HEK293 (cell line): ENCODE data around the gene SAMD3.
"Not testable (repeated sequence)": the region's sequence is repeated elsewhere in the genome, so short reads cannot be mapped to it uniquely, and the experiment has no call there.

Experiments
- ZBTB17 ChIP-seq: fragments of 450-650 bp; formaldehyde crosslinking; IDR thresholded peaks from 2 replicates; pipeline ENCODE4 v1.5.1; 2016; ENCODE audit warnings: missing biosample characterization, missing genetic modification characterization
- ZBTB20 ChIP-seq: fragments of 450-650 bp; formaldehyde crosslinking; IDR thresholded peaks from 2 replicates; pipeline ENCODE4 v1.5.1; 2016; ENCODE audit warnings: missing biosample characterization, missing genetic modification characterization
- ZFP37 ChIP-seq: fragments of 450-650 bp; formaldehyde crosslinking; IDR thresholded peaks from 2 replicates; pipeline ENCODE4 v1.5.1; 2016; ENCODE audit warnings: missing biosample characterization, missing genetic modification characterization
- ZNF792 ChIP-seq: fragments of 450-650 bp; formaldehyde crosslinking; IDR thresholded peaks from 2 replicates; pipeline ENCODE4 v1.5.1; 2016; ENCODE audit warnings: missing biosample characterization, missing genetic modification characterization
- TF ChIP-seq, protein P1 (sequence below): fragments of 450-650 bp; formaldehyde crosslinking; IDR thresholded peaks from 2 replicates; pipeline ENCODE4 v1.5.1; 2016; ENCODE audit warnings: missing biosample characterization, missing genetic modification characterization
- TF ChIP-seq, protein P2 (sequence below): fragments of 450-650 bp; formaldehyde crosslinking; IDR thresholded peaks from 2 replicates; pipeline ENCODE4 v1.5.1; 2017; ENCODE audit warnings: missing biosample characterization, mild to moderate bottlenecking, missing genetic modification characterization, moderate library complexity
- TF ChIP-seq, protein P3 (sequence below): fragments of 450-650 bp; formaldehyde crosslinking; IDR thresholded peaks from 2 replicates; pipeline ENCODE4 v1.5.1; 2016; ENCODE audit warnings: missing biosample characterization, missing genetic modification characterization, borderline replicate concordance
- TF ChIP-seq, protein P4 (sequence below): fragments of 450-650 bp; IDR thresholded peaks from 2 replicates; pipeline ENCODE4 v1.5.1; 2018; ENCODE audit warnings: missing biosample characterization, mild to moderate bottlenecking, missing genetic modification characterization

DNA sequence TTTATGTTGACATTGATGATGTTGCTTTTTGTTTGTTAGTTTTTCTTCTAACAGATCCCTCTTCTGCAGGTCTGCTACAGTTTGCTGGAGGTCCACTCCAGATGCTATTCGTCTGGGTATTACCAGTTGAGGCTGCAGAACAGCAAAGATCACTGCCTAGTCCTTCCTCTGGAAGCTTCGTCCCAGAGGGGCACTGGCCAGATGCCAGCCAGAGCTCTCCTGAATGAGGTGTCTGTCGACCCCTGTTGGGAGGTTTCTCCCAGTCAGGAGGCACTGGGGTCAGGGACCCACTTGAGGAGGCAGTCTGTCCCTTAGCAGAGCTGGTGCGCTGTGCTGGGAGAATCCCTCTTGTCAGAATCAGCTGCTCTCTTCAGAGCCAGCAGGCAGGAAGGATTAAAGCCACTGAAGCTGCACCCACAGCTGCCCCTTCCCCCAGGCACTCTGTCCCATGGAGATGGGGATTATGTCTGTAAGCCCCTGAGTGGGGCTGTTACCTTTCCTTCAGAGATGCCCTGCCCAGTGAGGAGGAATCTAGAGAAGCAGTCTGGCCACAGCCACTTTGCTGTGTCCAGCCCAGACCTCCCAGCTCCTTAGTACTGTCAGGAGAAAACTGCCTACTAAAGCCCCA, 49.3 kb downstream of the SAMD3 start:
- not testable (repeated sequence) for TF ChIP-seq ZBTB20, ZBTB17, ZFP37, ZNF792 (tag by site-specific recombination)
- TF ChIP-seq, protein P1, sequence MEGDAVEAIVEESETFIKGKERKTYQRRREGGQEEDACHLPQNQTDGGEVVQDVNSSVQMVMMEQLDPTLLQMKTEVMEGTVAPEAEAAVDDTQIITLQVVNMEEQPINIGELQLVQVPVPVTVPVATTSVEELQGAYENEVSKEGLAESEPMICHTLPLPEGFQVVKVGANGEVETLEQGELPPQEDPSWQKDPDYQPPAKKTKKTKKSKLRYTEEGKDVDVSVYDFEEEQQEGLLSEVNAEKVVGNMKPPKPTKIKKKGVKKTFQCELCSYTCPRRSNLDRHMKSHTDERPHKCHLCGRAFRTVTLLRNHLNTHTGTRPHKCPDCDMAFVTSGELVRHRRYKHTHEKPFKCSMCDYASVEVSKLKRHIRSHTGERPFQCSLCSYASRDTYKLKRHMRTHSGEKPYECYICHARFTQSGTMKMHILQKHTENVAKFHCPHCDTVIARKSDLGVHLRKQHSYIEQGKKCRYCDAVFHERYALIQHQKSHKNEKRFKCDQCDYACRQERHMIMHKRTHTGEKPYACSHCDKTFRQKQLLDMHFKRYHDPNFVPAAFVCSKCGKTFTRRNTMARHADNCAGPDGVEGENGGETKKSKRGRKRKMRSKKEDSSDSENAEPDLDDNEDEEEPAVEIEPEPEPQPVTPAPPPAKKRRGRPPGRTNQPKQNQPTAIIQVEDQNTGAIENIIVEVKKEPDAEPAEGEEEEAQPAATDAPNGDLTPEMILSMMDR (tag by site-specific recombination), result not testable (repeated sequence)
- TF ChIP-seq, protein P2, sequence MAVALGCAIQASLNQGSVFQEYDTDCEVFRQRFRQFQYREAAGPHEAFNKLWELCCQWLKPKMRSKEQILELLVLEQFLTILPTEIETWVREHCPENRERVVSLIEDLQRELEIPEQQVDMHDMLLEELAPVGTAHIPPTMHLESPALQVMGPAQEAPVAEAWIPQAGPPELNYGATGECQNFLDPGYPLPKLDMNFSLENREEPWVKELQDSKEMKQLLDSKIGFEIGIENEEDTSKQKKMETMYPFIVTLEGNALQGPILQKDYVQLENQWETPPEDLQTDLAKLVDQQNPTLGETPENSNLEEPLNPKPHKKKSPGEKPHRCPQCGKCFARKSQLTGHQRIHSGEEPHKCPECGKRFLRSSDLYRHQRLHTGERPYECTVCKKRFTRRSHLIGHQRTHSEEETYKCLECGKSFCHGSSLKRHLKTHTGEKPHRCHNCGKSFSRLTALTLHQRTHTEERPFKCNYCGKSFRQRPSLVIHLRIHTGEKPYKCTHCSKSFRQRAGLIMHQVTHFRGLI (tag by site-specific recombination), result not testable (repeated sequence)
- TF ChIP-seq, protein P3, sequence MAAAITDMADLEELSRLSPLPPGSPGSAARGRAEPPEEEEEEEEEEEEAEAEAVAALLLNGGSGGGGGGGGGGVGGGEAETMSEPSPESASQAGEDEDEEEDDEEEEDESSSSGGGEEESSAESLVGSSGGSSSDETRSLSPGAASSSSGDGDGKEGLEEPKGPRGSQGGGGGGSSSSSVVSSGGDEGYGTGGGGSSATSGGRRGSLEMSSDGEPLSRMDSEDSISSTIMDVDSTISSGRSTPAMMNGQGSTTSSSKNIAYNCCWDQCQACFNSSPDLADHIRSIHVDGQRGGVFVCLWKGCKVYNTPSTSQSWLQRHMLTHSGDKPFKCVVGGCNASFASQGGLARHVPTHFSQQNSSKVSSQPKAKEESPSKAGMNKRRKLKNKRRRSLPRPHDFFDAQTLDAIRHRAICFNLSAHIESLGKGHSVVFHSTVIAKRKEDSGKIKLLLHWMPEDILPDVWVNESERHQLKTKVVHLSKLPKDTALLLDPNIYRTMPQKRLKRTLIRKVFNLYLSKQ (tag by site-specific recombination), result not testable (repeated sequence)
- TF ChIP-seq, protein P4, sequence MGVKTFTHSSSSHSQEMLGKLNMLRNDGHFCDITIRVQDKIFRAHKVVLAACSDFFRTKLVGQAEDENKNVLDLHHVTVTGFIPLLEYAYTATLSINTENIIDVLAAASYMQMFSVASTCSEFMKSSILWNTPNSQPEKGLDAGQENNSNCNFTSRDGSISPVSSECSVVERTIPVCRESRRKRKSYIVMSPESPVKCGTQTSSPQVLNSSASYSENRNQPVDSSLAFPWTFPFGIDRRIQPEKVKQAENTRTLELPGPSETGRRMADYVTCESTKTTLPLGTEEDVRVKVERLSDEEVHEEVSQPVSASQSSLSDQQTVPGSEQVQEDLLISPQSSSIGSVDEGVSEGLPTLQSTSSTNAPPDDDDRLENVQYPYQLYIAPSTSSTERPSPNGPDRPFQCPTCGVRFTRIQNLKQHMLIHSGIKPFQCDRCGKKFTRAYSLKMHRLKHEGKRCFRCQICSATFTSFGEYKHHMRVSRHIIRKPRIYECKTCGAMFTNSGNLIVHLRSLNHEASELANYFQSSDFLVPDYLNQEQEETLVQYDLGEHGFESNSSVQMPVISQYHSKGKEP, result not testable (repeated sequence)
